ENCODE measurements around the gene RUNX2.

RUNX2 gene

DNA sequence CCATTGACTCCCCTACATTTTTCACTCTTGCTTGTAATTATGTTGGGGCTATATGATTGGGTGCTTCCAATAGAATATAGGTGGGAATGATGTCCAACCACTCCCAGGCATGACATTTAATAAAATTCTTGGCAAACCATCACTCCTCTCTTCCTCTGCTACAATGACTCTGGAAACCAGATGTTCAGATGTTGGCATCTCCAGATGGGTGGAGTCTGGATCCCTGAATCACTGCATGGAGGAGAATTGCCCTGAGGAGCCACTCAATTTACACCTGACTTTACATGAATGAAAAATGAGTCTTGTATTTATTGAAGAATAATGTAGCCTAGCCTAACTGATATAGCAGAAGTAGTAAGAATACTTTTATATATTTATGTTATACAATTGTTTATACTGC is 356.3 kb downstream of the RUNX2 start:
- Histone ChIP-seq H3K27me3 (ENCODE audit: insufficient read depth, low read length) (no peaks in the 10 kb centered on the region), H3K36me3 (ENCODE audit: insufficient read depth, low read length) (no peaks in the 10 kb centered on the region), H2AFZ (ENCODE audit: low read length, unreplicated experiment) (no peak overlapping the region), H3K4me1 (ENCODE audit: control insufficient read depth, insufficient read depth, low read length, unreplicated experiment) (no peaks in the 10 kb centered on the region), H3K27ac (ENCODE audit: low read depth, low read length) (no peak overlapping the region), H3K79me2 (ENCODE audit: control insufficient read depth, insufficient read depth, low read length, unreplicated experiment) (no peaks in the 10 kb centered on the region), H3K4me3 (ENCODE audit: low read depth, low read length) (no peak overlapping the region)

DNA sequence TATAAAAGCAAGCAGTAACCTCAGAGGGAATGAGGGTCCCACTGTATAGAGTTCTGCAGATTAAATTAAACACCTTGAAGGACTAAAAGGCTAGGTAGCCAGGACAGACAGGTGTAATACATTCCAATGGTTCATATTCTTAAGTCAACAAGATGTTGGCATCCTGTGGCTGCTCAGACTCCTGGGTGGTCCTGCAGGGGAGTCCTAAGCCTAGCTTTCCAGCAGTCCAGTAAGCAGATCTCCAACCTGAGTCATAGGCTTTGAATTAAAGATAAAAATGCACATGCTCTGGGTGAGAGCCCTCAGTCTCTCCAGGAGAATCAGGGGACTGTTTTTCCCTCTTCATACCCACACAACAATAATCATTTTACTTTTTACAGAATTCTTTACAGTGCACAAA is 356.9 kb downstream of the RUNX2 start:
- Histone ChIP-seq H3K4me1 (ENCODE audit: control insufficient read depth, insufficient read depth, low read length, unreplicated experiment) (no peaks in the 10 kb centered on the region), H3K27me3 (ENCODE audit: insufficient read depth, low read length) (no peaks in the 10 kb centered on the region), H3K79me2 (ENCODE audit: control insufficient read depth, insufficient read depth, low read length, unreplicated experiment) (no peaks in the 10 kb centered on the region), H2AFZ (ENCODE audit: low read length, unreplicated experiment) (no peak overlapping the region), H3K27ac (ENCODE audit: low read depth, low read length) (no peak overlapping the region), H3K36me3 (ENCODE audit: insufficient read depth, low read length) (no peaks in the 10 kb centered on the region), H3K4me3 (ENCODE audit: low read depth, low read length) (no peak overlapping the region)

DNA sequence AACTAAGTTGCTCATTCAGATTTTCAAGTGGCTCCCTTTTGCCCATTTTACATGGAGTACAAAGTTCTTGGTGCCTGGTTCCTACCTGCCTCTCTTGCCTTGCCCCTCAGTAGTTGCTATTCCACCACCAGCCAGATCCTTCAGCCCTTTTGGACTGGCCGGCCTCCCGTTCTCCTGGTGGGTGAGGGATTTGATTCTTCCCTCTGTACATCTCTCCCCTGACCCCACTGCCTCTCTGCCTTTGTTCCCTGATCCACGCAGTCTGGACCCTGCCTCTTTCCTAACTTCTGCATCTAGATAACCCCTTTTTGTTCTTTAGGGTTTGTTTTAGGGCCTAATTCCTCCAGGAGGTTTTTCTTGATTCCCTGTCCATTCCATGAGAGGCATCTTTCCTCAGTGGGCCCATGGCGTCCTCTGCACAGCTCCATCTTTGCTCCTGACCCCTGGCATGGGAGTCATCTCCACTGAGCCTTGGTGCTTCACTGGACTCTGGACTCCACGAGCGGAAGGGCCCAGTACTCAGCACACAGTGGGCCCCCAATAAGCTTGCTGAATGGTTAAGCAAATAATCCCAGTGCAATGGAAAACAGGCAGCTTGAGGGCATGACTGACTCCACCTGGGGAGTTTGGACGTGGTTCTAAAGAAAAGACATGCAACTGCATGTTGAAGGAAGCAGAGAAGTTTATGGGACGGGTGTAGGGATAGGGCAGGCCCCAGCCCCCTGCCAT is 358.9 kb downstream of the RUNX2 start:
- Histone ChIP-seq H3K27me3 (ENCODE audit: insufficient read depth, low read length) (no peaks in the 10 kb centered on the region), H2AFZ (ENCODE audit: low read length, unreplicated experiment) (no peak overlapping the region), H3K36me3 (ENCODE audit: insufficient read depth, low read length) (no peaks in the 10 kb centered on the region), H3K79me2 (ENCODE audit: control insufficient read depth, insufficient read depth, low read length, unreplicated experiment) (no peaks in the 10 kb centered on the region), H3K4me1 (ENCODE audit: control insufficient read depth, insufficient read depth, low read length, unreplicated experiment) (no peaks in the 10 kb centered on the region), H3K4me3 (ENCODE audit: low read depth, low read length) (no peak overlapping the region), H3K27ac (ENCODE audit: low read depth, low read length) (no peak overlapping the region)

GRCh38 chr6:45687570-45687969 is 359.4 kb downstream of the RUNX2 start:
- Histone ChIP-seq H3K4me1 (ENCODE audit: control insufficient read depth, insufficient read depth, low read length, unreplicated experiment) (no peaks in the 10 kb centered on the region), H3K4me3 (ENCODE audit: low read depth, low read length) (no peak overlapping the region), H3K79me2 (ENCODE audit: control insufficient read depth, insufficient read depth, low read length, unreplicated experiment) (no peaks in the 10 kb centered on the region), H3K27ac (ENCODE audit: low read depth, low read length) (no peak overlapping the region), H3K36me3 (ENCODE audit: insufficient read depth, low read length) (no peaks in the 10 kb centered on the region), H2AFZ (ENCODE audit: low read length, unreplicated experiment) (no peak overlapping the region), H3K27me3 (ENCODE audit: insufficient read depth, low read length) (no peaks in the 10 kb centered on the region)

DNA sequence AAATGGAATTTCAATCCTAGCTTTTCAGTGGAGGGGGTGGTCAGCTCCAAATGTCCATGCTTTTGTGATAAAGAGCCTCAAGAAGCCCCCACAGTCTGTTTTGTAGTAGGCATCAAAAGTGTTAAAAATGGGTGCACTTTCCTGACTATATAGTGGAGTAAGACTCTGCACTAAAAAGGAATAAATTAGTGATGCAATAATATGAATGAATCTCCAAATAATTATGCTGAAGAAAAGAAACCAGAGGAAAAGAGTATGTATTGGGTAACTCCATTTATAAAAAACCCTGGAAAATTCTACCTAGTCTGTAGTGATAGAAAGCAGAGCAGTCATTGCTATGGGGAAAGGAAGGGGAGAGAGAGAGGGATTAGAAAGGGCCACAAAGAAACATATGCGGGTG is 360.1 kb downstream of the RUNX2 start:
- Histone ChIP-seq H2AFZ (ENCODE audit: low read length, unreplicated experiment) (no peak overlapping the region), H3K27ac (ENCODE audit: low read depth, low read length) (no peak overlapping the region), H3K27me3 (ENCODE audit: insufficient read depth, low read length) (no peaks in the 10 kb centered on the region), H3K4me3 (ENCODE audit: low read depth, low read length) (no peak overlapping the region), H3K79me2 (ENCODE audit: control insufficient read depth, insufficient read depth, low read length, unreplicated experiment) (no peaks in the 10 kb centered on the region), H3K36me3 (ENCODE audit: insufficient read depth, low read length) (no peaks in the 10 kb centered on the region), H3K4me1 (ENCODE audit: control insufficient read depth, insufficient read depth, low read length, unreplicated experiment) (no peaks in the 10 kb centered on the region)

DNA sequence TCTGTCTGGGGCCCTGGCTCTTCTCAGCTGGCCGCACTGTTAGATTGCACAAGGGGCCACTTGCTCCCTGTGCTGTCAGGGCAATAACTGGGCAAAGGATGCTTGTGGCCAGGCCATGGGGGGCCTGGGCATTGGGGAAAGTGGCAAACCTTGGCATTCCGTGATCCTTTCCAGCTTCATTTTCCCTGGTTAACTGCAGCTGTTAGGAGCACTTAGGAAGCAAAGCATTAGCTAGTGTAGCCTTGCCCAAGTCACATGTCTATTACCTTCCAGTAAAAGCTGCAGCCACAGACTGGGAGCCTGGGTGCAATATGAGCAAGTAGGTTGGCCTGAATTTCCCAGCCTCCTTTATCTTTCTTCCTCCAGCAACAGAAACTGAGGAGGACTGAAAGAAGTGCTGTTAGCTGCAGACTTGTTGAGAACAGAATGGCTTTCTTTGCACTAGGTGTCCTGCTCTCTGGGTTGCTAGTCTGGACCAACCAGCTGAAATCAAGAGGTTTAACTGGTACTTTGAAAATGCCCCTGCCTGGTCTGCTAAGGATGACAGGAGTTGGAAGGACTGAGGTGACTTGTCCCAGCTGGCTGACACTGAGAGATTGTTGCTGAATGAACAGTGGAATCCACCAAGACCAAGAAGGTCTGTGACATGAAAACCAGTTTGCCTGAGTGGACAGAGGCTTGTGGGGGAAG is 361.9 kb downstream of the RUNX2 start:
- no peaks in the 10 kb centered on the region for H3K27me3 ChIP-seq (ENCODE audit: insufficient read depth, low read length)
- no peak overlapping the region for H2AFZ ChIP-seq (ENCODE audit: low read length, unreplicated experiment)
- no peak overlapping the region for H3K27ac ChIP-seq (ENCODE audit: low read depth, low read length)
- no peaks in the 10 kb centered on the region for H3K4me1 ChIP-seq (ENCODE audit: control insufficient read depth, insufficient read depth, low read length, unreplicated experiment)
- H3K36me3 ChIP-seq (ENCODE audit: insufficient read depth, low read length) = no peaks in the 10 kb centered on the region
- H3K4me3 ChIP-seq (ENCODE audit: low read depth, low read length) = no peak overlapping the region
- no peaks in the 10 kb centered on the region for H3K79me2 ChIP-seq (ENCODE audit: control insufficient read depth, insufficient read depth, low read length, unreplicated experiment)

DNA sequence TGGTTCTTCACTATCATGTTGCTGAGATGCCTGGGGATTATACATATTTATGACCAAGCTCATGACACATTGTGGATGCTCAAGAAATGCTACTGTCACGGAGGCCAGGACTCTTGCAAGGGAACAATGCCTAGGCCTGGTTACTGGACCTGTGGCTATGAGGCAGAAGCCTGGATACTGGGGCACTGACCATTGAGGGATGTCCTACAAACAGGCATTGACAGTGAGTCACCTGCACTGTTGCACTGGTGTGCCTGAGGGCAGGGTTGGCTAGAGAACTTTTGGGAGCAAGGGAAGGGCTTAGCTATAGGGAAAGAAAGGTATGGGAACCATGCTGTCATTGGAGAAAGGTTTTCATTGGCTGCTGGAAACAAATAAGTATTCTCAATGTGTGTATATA is 362.7 kb downstream of the RUNX2 start:
- H3K4me3 ChIP-seq (ENCODE audit: low read depth, low read length) = no peak overlapping the region
- H3K27ac ChIP-seq (ENCODE audit: low read depth, low read length) = no peak overlapping the region
- no peak overlapping the region for H2AFZ ChIP-seq (ENCODE audit: low read length, unreplicated experiment)
- no peaks in the 10 kb centered on the region for H3K36me3 ChIP-seq (ENCODE audit: insufficient read depth, low read length)
- no peaks in the 10 kb centered on the region for H3K79me2 ChIP-seq (ENCODE audit: control insufficient read depth, insufficient read depth, low read length, unreplicated experiment)
- H3K4me1 ChIP-seq (ENCODE audit: control insufficient read depth, insufficient read depth, low read length, unreplicated experiment) = no peaks in the 10 kb centered on the region
- no peaks in the 10 kb centered on the region for H3K27me3 ChIP-seq (ENCODE audit: insufficient read depth, low read length)

DNA sequence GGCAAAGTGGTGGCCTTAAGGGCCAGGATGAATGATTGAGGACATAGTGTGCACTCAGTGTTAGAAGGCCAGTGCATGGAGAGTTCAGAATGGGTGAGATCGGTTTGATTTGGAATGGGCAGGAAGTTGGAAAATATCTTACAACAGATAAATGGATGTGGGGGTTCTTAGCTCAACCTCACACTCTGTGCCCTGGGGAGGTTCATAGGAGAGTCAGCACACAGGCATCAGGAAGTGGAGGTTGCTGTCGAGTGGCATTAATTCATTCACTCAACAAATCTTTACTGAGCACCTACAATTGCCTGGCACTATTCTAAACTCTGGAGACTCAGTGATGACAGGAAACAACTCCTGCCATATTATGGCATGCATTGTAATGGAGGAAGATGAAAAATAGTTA is 363.3 kb downstream of the RUNX2 start:
- no peak overlapping the region for H3K27ac ChIP-seq (ENCODE audit: low read depth, low read length)
- H3K4me1 ChIP-seq (ENCODE audit: control insufficient read depth, insufficient read depth, low read length, unreplicated experiment) = no peaks in the 10 kb centered on the region
- H2AFZ ChIP-seq (ENCODE audit: low read length, unreplicated experiment) = no peak overlapping the region
- H3K4me3 ChIP-seq (ENCODE audit: low read depth, low read length) = no peak overlapping the region
- no peaks in the 10 kb centered on the region for H3K27me3 ChIP-seq (ENCODE audit: insufficient read depth, low read length)
- H3K79me2 ChIP-seq (ENCODE audit: control insufficient read depth, insufficient read depth, low read length, unreplicated experiment) = no peaks in the 10 kb centered on the region
- no peaks in the 10 kb centered on the region for H3K36me3 ChIP-seq (ENCODE audit: insufficient read depth, low read length)

DNA sequence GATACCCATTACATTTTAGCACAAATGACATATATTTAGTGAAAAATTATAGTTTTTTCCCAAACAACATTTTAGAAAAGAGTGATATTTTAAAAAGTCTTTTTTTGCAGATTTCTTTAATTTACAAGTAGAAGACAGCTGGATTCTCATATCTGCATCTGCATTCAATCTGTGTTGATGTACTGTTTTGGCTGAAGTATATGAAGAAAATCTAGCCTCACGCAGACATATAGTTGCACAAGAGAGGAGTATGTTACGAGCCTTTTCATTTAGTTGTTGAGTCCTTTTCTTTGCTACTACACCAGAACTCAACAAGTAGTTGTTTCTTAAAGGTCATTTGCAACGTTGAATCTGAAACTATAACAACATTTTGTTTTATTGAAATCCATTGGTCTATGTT is 363.9 kb downstream of the RUNX2 start:
- H3K4me1 ChIP-seq (ENCODE audit: control insufficient read depth, insufficient read depth, low read length, unreplicated experiment) = peaks cover 5% of the 10 kb centered on the region
- no peaks in the 10 kb centered on the region for H3K27me3 ChIP-seq (ENCODE audit: insufficient read depth, low read length)
- H3K27ac ChIP-seq (ENCODE audit: low read depth, low read length) = no peak overlapping the region
- H3K79me2 ChIP-seq (ENCODE audit: control insufficient read depth, insufficient read depth, low read length, unreplicated experiment) = no peaks in the 10 kb centered on the region
- no peak overlapping the region for H2AFZ ChIP-seq (ENCODE audit: low read length, unreplicated experiment)
- H3K4me3 ChIP-seq (ENCODE audit: low read depth, low read length) = no peak overlapping the region
- no peaks in the 10 kb centered on the region for H3K36me3 ChIP-seq (ENCODE audit: insufficient read depth, low read length)

GRCh38 chr6:45696738-45697137 is 368.6 kb downstream of the RUNX2 start:
- H3K27ac ChIP-seq (ENCODE audit: low read depth, low read length) = peak overlapping the region; percentile 91
- no peak overlapping the region for H3K4me3 ChIP-seq (ENCODE audit: low read depth, low read length)
- no peaks in the 10 kb centered on the region for H3K36me3 ChIP-seq (ENCODE audit: insufficient read depth, low read length)
- peaks cover 30% of the 10 kb centered on the region for H3K4me1 ChIP-seq (ENCODE audit: control insufficient read depth, insufficient read depth, low read length, unreplicated experiment)
- H2AFZ ChIP-seq (ENCODE audit: low read length, unreplicated experiment) = no peak overlapping the region
- no peaks in the 10 kb centered on the region for H3K79me2 ChIP-seq (ENCODE audit: control insufficient read depth, insufficient read depth, low read length, unreplicated experiment)
- H3K27me3 ChIP-seq (ENCODE audit: insufficient read depth, low read length) = no peaks in the 10 kb centered on the region

- Histone ChIP-seq H3K79me2 (ENCODE audit: control insufficient read depth, insufficient read depth, low read length, unreplicated experiment) (no peaks in the 10 kb centered on the region), H3K27me3 (ENCODE audit: insufficient read depth, low read length) (no peaks in the 10 kb centered on the region), H3K4me3 (ENCODE audit: low read depth, low read length) (no peak overlapping the region), H2AFZ (ENCODE audit: low read length, unreplicated experiment) (no peak overlapping the region), H3K36me3 (ENCODE audit: insufficient read depth, low read length) (no peaks in the 10 kb centered on the region), H3K27ac (ENCODE audit: low read depth, low read length) (peak overlapping the region; percentile 91), H3K4me1 (ENCODE audit: control insufficient read depth, insufficient read depth, low read length, unreplicated experiment) (peaks cover 30% of the 10 kb centered on the region)
These were observed 369.5 kb downstream of the RUNX2 start for GRCh38 chr6:45697605-45698004.
